Activated T-helper 1 cell treated with Interleukin-2 at 50 U/mL for 16 hours (primary cell): Measurements from ENCODE around the gene IL10RA.
A peak's percentile ranks its signal among the peaks of the same experiment; 100 is the strongest.

Experiments used
- DNase-seq: peaks from one replicate; pipeline ENCODE4 v3.0.0-alpha.2; 2020; ENCODE audit warnings: low read depth

The IL10RA gene

GRCh38 chr11:117992620-117993019 lies 6.4 kb downstream of the IL10RA start:
- no peak for DNase-seq

GRCh38 chr11:117993988-117994745 lies 8.0 kb downstream of the IL10RA start:
- DNase-seq: no peak

GRCh38 chr11:117995472-117995871 lies 9.3 kb downstream of the IL10RA start:
- no peak for DNase-seq

- no peak for DNase-seq
Observed at GRCh38 chr11:117996058-117996457, 9.9 kb downstream of the IL10RA start.

GRCh38 chr11:117997406-117997805 lies 11.2 kb downstream of the IL10RA start:
- no peak for DNase-seq

GRCh38 chr11:117997823-117998579 lies 11.8 kb downstream of the IL10RA start:
- no peak for DNase-seq

GRCh38 chr11:117998664-117999353 lies 12.6 kb downstream of the IL10RA start:
- DNase-seq: no peak

- no peak for DNase-seq
Observed at GRCh38 chr11:117999354-117999993, 13.3 kb downstream of the IL10RA start.

- no peak for DNase-seq
Observed at GRCh38 chr11:118000067-118000849, 14.1 kb downstream of the IL10RA start.

- no peak for DNase-seq
Observed at GRCh38 chr11:118000850-118001228, 14.6 kb downstream of the IL10RA start.

- DNase-seq: no peak
Observed at GRCh38 chr11:118001494-118001971, 15.3 kb downstream of the IL10RA start.

GRCh38 chr11:118002010-118002540 lies 15.9 kb downstream of the IL10RA start:
- DNase-seq: peak; percentile 44

- peak; percentile 38 for DNase-seq
Observed at GRCh38 chr11:118002541-118003423, 16.6 kb downstream of the IL10RA start.

GRCh38 chr11:118003456-118003855 lies 17.3 kb downstream of the IL10RA start:
- no peak for DNase-seq

- DNase-seq: no peak
Observed at GRCh38 chr11:118004543-118005223, 18.5 kb downstream of the IL10RA start.

GRCh38 chr11:118005224-118006152 lies 19.3 kb downstream of the IL10RA start:
- DNase-seq: no peak

- DNase-seq: no peak
Observed at GRCh38 chr11:118006153-118006534, 19.9 kb downstream of the IL10RA start.

- no peak for DNase-seq
Observed at GRCh38 chr11:118007040-118007439, 20.8 kb downstream of the IL10RA start.
